ENCODE measurements around the gene RAB3IL1. TPM values are rescaled to one million over a fixed set of nuclear protein-coding genes. Genes with fewer than 3 reads are reported as not detected.
A peak's percentile ranks its signal among the peaks of the same experiment; 100 is the strongest.
"Not testable (repeated sequence)": the region's sequence is repeated elsewhere in the genome, so short reads cannot be mapped to it uniquely, and the experiment has no call there.

RAB3IL1 gene
- total RNA-seq (10 to 100 TPM; 10.8 to 13.3 TPM), polyA plus RNA-seq (ENCODE audit: insufficient read length in 6 of 6) (10 to 100 TPM in 4 of 6 donors, 1 to 10 TPM in 2; 9.3 to 15.4 (median 10.8) TPM)
- long read RNA-seq, donor 1, partial matches to known transcripts: 0 of 1 reads
- long read RNA-seq, donor 1, other reads (novel, unspliced or antisense): 0 of 1 reads
- long read RNA-seq, donor 2, partial matches to known transcripts: 0 of 2 reads
- long read RNA-seq, donor 2, other reads (novel, unspliced or antisense): 0 of 2 reads
- long read RNA-seq, donor 3, partial matches to known transcripts: 0 of 2 reads
- long read RNA-seq, donor 3, other reads (novel, unspliced or antisense): 0 of 2 reads
- long read RNA-seq, donor 4: 0 reads
- long read RNA-seq, donor 5, partial matches to known transcripts: 5 of 8 reads
- long read RNA-seq, donor 5, other reads (novel, unspliced or antisense): 0 of 8 reads
- long read RNA-seq, donor 6, partial matches to known transcripts: 0 of 1 reads
- long read RNA-seq, donor 6, other reads (novel, unspliced or antisense): 0 of 1 reads
- long read RNA-seq, donor 7, partial matches to known transcripts: 0 of 1 reads
- long read RNA-seq, donor 7, other reads (novel, unspliced or antisense): 0 of 1 reads
- long read RNA-seq, donor 8, partial matches to known transcripts: 0 of 3 reads
- long read RNA-seq, donor 8, other reads (novel, unspliced or antisense): 0 of 3 reads
- long read RNA-seq, donor 9: 0 reads
- long read RNA-seq, donor 10, partial matches to known transcripts: 0 of 1 reads
- long read RNA-seq, donor 10, other reads (novel, unspliced or antisense): 1 of 1 reads
- long read RNA-seq, donor 11, partial matches to known transcripts: 5 of 8 reads
- long read RNA-seq, donor 11, other reads (novel, unspliced or antisense): 0 of 8 reads
- long read RNA-seq, donor 12: 0 reads

DNA sequence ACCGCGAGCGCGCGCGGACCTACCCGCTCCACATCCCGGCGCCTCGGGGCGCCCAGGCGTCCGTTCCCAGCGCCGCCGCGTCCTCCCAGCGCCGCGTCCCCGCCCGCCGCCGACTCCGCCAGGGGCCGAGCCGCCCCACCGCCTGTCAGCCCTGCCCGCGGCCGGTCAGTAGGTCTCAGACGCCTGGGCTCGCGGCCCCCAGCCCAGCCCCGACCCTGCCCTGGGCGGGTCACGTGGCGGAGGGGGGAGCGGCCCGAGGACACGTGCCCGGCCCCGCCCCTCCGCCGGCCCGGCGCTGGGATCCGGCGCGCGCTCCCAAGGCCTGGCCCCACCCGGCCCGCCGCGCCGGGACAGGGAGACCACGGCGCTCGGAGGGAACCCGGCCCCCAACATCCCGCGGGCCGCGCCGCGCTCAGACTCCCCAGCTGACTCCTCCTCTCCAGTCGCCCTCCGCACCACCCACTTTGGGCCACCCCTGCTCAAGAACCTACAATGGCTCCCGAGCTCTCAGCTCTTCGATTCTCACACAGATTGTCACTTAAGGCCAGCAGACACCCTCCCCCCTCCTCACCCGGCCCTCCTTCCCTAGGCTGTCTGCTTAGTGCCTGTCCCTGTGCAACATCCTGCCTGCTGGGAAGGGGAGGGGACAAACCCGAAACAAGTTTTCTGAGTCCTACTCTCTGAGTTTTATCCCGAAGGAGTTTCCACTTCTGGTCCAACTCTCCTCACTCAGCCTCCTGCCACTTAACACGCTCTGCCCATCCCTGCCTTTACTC is at the start of gene RAB3IL1:
TSS of gene RAB3IL1 (minus strand) at position 233 of the 776 bp plus-strand sequence. CDS start at position 34, 199 bp downstream.
- peaks cover 1 to 39% of the 10 kb centered on the region in 2 donors for H3K4me1 ChIP-seq
- H3K9me3 ChIP-seq: no peaks in the 10 kb centered on the region

DNA sequence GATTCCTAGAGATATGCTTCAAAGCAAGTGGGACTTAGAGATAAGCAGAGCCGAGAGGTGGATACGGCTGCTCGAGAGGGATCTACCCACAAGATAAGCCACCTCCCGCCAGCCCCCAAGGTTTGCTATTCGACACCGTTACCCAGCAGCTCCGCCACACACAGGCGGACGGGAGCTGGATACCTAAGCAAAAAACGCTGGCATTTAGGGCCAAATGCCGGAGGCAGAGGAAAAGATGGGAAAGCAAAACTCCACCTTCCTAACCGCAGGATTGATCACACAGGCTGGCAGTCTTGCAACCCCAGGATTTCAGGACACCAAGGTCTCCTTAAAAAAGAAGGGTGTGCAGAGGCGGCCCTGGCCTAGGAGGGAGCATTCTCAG is 49.4 kb upstream of the RAB3IL1 start:
- Histone ChIP-seq H3K4me3 (peak overlapping the region; percentile 84 to 92), H3K27me3 (no peaks in the 10 kb centered on the region), H3K4me1 (peaks cover 60 to 67% of the 10 kb centered on the region in 2 donors), H3K27ac (peak overlapping the region; percentile 98 to 99), H3K9me3 (no peaks in the 10 kb centered on the region), H3K36me3 (peaks cover 0 to 46% of the 10 kb centered on the region in 2 donors)
- ATAC-seq (no peak), DNase-seq (peak in 2 of 4 donors; percentile 46 to 74)
- intact Hi-C loops (cut with DNase I): no loop called here
- no peak for TF ChIP-seq CTCF (IDR thresholded peaks at IDR 0.05)

More for the DNA sequence above, at the start of gene RAB3IL1:
- Histone ChIP-seq H3K36me3 (no peaks in the 10 kb centered on the region), H3K4me3 (peak within 1 kb of the TSS; percentile 43 to 52), H3K27me3 (peaks cover 0 to 51% of the 10 kb centered on the region in 2 donors), H3K27ac (peak within 1 kb of the TSS; percentile 48 to 53)
- peak in 3 of 4 donors; percentile 52 to 88 (median 61) for DNase-seq
- no peak for TF ChIP-seq CTCF (IDR thresholded peaks at IDR 0.05)
- peak; percentile 87 for ATAC-seq
- intact Hi-C loops (cut with DNase I): no loop called here

DNA sequence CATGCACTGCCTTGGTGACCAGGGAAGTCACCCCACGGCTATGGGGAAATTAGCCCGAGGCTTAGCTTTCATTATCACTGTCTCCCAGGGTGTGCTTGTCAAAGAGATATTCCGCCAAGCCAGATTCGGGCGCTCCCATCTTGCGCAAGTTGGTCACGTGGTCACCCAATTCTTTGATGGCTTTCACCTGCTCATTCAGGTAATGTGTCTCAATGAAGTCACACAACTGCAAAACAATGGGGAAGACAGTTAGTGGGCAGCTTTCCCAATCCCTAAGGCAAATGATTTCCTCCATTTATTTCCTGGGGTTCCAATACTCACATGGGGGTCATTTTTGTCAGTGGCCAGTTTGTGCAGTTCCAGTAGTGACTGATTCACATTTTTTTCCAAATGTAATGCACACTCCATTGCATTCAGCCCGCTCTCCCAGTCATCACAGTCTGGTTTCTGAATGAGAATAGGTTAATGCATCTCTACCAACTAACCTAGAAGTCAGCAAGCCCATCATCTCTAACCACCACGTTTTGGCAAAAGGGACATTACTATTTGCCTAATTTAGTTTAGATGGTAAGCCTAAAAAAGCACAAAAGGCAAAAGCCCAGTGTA is 47.4 kb upstream of the RAB3IL1 start:
- H3K9me3 ChIP-seq; H3K27me3 ChIP-seq; ATAC-seq; intact Hi-C loops (cut with DNase I): not testable (repeated sequence)
- Histone ChIP-seq H3K4me3 (peak overlapping the region; percentile 84 to 92), H3K27ac (peak overlapping the region; percentile 98 to 99), H3K4me1 (peaks cover 41 to 66% of the 10 kb centered on the region in 2 donors), H3K36me3 (peaks cover 0 to 59% of the 10 kb centered on the region in 2 donors)
- DNase-seq: peak in 1 of 4 donors; percentile 59

GRCh38 chr11:61964058-61964665 is 46.8 kb upstream of the RAB3IL1 start:
- Histone ChIP-seq H3K27me3 (no peaks in the 10 kb centered on the region), H3K27ac (peak overlapping the region; percentile 98 to 99), H3K4me3 (peak overlapping the region in 1 of 2 donors; percentile 92), H3K36me3 (peaks cover 0 to 65% of the 10 kb centered on the region in 2 donors), H3K9me3 (no peaks in the 10 kb centered on the region), H3K4me1 (peaks cover 37 to 64% of the 10 kb centered on the region in 2 donors)
- peak in 1 of 4 donors; percentile 41 for DNase-seq
- ATAC-seq: no peak
- intact Hi-C loops (cut with DNase I): no loop called here
- no peak for TF ChIP-seq CTCF (IDR thresholded peaks at IDR 0.05)
